LNCAP (cell line): ENCODE results near the gene PDXK.

Experiments used
- TF ChIP-seq, protein P1 (sequence below): fragments of 450-650 bp; IDR thresholded peaks from 2 replicates; pipeline ENCODE4 v1.5.1; 2017; ENCODE audit warnings: mild to moderate bottlenecking

PDXK gene

DNA sequence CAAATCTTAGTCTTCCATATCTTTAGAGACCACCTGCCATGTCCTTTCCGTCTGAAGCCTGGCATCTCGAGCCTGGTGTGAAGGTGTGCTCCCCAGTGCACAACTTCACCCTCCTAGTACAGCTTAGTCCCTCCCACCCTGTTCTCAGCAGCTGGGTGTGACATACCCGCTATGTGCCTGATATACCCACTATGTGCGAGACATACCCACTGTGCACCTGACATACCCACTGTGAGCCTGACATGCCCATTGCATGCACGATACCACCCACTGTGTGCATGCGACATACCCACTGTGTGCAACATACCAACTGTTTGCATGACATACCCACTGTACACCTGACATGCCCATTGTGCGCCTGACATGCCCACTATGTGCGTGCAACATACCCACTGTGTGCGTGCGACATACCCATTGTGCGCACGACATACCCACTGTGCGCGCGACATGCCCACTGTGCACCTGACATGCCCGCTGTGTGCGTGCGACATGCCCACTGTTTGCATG lies 67.4 kb downstream of the PDXK start:
- TF ChIP-seq, protein P1, sequence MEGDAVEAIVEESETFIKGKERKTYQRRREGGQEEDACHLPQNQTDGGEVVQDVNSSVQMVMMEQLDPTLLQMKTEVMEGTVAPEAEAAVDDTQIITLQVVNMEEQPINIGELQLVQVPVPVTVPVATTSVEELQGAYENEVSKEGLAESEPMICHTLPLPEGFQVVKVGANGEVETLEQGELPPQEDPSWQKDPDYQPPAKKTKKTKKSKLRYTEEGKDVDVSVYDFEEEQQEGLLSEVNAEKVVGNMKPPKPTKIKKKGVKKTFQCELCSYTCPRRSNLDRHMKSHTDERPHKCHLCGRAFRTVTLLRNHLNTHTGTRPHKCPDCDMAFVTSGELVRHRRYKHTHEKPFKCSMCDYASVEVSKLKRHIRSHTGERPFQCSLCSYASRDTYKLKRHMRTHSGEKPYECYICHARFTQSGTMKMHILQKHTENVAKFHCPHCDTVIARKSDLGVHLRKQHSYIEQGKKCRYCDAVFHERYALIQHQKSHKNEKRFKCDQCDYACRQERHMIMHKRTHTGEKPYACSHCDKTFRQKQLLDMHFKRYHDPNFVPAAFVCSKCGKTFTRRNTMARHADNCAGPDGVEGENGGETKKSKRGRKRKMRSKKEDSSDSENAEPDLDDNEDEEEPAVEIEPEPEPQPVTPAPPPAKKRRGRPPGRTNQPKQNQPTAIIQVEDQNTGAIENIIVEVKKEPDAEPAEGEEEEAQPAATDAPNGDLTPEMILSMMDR = no peak

DNA sequence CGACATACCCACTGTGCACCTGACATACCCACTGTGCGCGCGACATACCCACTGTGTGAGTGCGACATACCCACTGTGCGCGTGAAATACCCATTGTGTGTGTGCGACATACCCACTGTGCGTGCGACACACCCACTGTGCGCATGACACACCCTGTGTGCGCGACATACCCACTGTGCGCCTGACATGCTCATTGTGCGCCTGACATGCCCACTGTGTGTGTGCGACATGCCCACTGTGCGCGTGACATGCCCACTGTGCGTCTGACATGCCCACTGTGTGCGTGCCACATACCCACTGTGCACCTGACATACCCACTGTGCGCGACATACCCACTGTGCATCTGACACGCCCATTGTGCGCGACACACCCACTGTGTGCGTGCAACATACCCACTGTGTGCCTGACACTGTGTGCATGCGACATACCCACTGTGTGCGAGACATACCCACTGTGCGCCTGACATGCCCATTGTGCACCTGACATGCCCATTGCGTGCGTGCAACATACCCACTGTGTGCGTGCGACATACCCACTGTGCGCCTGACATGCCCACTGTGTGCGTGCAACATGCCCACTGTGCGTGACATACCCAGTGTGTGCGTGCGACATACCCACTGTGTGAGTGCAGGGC lies 68.0 kb downstream of the PDXK start:
- TF ChIP-seq, protein P1 = no peak

DNA sequence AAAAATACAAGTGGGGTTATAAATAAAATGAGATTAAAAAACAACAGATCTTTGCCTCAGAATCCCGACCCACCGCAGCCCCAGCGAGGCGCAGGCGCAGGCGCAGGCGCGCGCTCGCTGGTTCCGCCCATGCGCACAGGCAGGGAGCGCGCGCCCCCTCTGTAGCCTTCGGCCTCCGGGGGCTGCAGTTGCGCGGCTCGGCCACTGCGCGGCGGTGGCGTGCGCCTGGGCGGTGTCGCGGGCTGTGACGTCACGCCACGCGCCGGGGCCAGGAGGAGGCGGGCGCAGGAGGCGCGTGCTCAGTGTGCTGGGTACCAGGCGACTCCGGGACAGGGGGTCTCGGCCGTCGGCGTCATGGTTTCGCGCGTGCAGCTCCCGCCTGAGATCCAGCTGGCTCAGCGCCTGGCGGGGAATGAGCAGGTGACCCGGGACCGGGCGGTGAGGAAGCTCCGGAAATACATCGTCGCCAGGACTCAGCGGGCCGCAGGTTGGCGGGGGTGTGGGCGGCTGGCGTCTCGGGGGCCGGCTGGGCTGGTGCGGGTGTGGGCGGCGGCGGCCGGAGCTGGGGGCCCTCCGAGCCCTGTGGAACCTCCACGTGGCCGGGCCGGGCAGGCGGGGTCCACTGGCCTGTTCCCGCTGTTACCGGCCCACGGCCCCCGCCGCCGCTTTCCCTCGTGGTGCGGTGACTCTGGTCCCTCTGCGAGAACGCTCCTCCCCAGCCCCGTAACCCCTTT lies 70.5 kb downstream of the PDXK start, which contains the start of gene RRP1:
RRP1 (plus strand) TSS at position 302 of the 734 bp plus-strand sequence; CDS start at position 355, 53 bp downstream.
- TF ChIP-seq, protein P1 = peak; percentile 95

DNA sequence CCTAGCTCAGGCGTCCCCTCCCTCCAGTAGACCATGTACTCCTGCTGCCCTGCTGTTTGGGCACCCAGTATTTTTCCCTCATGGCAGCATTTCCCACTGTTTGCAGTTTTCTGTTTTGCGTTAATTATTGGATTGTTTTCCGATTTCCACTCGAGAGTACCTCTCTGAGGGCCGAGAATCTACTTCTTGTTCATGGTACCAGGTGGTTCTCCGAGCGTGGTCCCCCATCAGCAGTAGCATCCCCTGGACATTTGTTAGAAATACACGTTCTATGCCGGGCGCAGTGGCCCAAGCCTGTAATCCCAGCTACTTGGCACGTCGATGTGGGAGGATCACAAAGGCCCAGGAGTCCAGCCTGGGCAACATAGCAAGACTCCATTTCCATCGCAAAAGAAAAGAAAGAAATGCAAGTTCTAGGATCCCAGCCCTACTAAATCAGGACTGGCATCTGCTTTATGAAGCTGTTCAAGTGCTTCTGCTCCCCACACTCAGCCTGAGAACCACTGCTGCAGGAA lies 71.1 kb downstream of the PDXK start:
- TF ChIP-seq, protein P1 = no peak

DNA sequence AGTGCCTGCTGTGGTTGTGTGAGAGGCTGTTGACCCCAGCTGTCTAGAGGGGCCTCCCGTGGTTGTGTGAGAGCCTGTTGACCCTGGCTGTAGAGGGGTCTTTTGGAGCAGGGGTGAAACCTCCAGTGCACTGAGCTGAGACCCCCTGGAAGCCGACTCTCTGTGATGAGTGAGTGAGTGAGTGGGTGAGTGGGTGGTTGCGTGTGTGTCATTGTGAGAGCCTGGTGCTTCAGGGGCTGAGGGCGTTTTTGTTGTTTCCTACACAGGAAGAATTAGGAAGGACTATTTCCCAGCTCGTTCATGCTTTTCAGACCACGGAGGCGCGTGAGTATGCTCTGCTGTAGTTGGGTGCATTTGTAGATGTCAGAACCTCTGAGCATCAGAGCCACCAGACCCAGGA lies 73.5 kb downstream of the PDXK start:
- TF ChIP-seq, protein P1 = no peak

DNA sequence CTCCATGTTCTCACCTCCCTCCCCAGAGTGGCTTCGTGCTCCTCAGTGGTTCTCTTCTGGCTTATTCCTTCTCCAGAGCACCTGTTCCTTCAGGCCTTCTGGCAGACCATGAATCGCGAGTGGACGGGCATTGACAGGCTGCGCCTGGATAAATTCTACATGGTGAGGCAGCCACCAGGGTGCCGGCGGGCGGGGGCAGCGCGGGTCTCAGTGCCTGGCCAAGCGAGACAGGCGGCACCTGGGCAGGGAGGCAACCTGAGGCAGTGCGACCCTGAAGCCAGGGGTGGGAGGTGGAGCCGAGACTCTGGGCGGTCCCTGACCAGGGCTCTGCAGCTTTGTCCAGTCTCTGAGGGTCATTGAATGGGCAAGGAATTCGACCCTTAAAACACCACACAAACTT lies 74.3 kb downstream of the PDXK start:
- TF ChIP-seq, protein P1 = no peak

DNA sequence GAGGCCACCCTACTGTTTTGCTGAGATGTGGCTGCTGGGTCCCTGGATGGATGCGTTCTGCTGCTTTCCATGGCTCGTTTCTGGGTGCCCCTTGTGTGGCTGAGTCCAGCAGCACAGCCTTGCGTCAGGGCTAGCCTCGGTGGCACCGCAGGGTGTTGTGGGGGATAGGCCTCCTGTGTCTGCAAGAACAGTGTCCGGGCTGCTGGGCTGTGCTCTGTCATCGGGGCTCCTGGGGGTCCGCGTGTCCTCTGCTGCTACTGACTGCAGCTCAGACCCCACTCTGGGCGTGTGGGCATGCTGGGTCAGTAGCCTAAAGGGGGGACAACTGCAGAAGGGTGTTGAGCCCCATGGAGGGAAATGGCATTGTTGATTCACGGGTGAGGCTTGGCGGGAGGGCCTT lies 75.4 kb downstream of the PDXK start:
- TF ChIP-seq, protein P1 = no peak
